Hepatocyte (in vitro differentiated cells): ENCODE measurements around the gene MDP1. TPM values are rescaled to one million over a fixed set of nuclear protein-coding genes. Genes with fewer than 3 reads are reported as not detected.

Source experiments
- DNase-seq: peaks from one replicate; pipeline ENCODE4 v3.0.0-alpha.2; 2016; ENCODE audit warnings: low spot score
- H2AFZ ChIP-seq: fragments of 200-600 bp; sonication (generic); 2 replicates; pipeline ENCODE4 v1.6.0; 2016; ENCODE audit warnings: antibody characterized with exemption, mild to moderate bottlenecking
- H3K27ac ChIP-seq: fragments of 200-600 bp; sonication (generic); 2 replicates; pipeline ENCODE4 v1.5.1; 2016; ENCODE audit warnings: mild to moderate bottlenecking
- H3K27me3 ChIP-seq: fragments of 200-600 bp; sonication (generic); 2 replicates; pipeline ENCODE4 v1.6.1; 2016
- H3K36me3 ChIP-seq: fragments of 200-600 bp; sonication (generic); replicated peaks from 2 replicates; pipeline ENCODE4 v1.5.1; 2016; ENCODE audit warnings: low read depth; ENCODE audit not compliant: insufficient read depth
- H3K4me1 ChIP-seq: fragments of 200-600 bp; sonication (generic); 2 replicates; pipeline ENCODE4 v1.5.1; 2016; ENCODE audit warnings: mild to moderate bottlenecking, moderate library complexity; ENCODE audit not compliant: insufficient read depth
- H3K4me2 ChIP-seq: fragments of 200-600 bp; sonication (generic); 2 replicates; pipeline ENCODE4 v1.6.0; 2016
- H3K4me3 ChIP-seq: fragments of 200-600 bp; sonication (generic); 2 replicates; pipeline ENCODE4 v1.5.1; 2016; ENCODE audit warnings: mild to moderate bottlenecking
- H3K79me2 ChIP-seq: fragments of 200-600 bp; sonication (generic); 2 replicates; pipeline ENCODE4 v1.6.0; 2017; ENCODE audit warnings: mild to moderate bottlenecking
- H3K9me2 ChIP-seq: fragments of 200-600 bp; sonication (generic); replicated peaks from 2 replicates; pipeline ENCODE4 v1.6.0; 2017; ENCODE audit warnings: mild to moderate bottlenecking; ENCODE audit not compliant: insufficient read depth
- H3K9me3 ChIP-seq: fragments of 200-600 bp; sonication (generic); 2 replicates; pipeline ENCODE4 v1.5.1; 2016; ENCODE audit warnings: low read depth, mild to moderate bottlenecking
- H4K20me1 ChIP-seq: fragments of 200-600 bp; sonication (generic); 2 replicates; pipeline ENCODE4 v1.6.0; 2016; ENCODE audit warnings: mild to moderate bottlenecking; ENCODE audit not compliant: insufficient read depth, poor library complexity, severe bottlenecking
- EZH2 ChIP-seq: fragments of 200-600 bp; sonication (generic); IDR thresholded peaks from 2 replicates; pipeline ENCODE4 v1.6.1; 2016; ENCODE audit warnings: antibody characterized with exemption, mild to moderate bottlenecking, borderline replicate concordance
- EZH2phosphoT487 ChIP-seq: fragments of 200-600 bp; sonication (generic); IDR thresholded peaks from one replicate; pipeline ENCODE4 v1.6.1; 2018; ENCODE audit warnings: antibody characterized with exemption, mild to moderate bottlenecking, low read depth, moderate library complexity; ENCODE audit not compliant: unreplicated experiment, severe bottlenecking
- WGBS: methylation state at CpG from one replicate; pipeline ENCODE4 v1.1.6; 2016; ENCODE audit warnings: low lambda C conversion rate; ENCODE audit errors: missing lambda C conversion rate; 5-methylcytosine and 5-hydroxymethylcytosine counted together
- polyA plus RNA-seq: library from polyadenylated mRNA; unstranded; fragments of >200 nt; fragmentation: Nextera tagmentation; extraction: Ambion mirVana; gene quantifications from 2 replicates; pipeline ENCODE4 v1.2.1, GENCODE V29; 2016
- total RNA-seq: library from RNA; depleted of rRNA; stranded (reverse); fragments of >200 nt; gene quantifications from 2 replicates; pipeline ENCODE4 v1.2.3, GENCODE V29; 2014
- TF ChIP-seq, protein P1 (sequence below): fragments of 200-600 bp; sonication (generic); IDR thresholded peaks from 2 replicates; pipeline ENCODE4 v1.5.1; 2016; ENCODE audit warnings: antibody characterized with exemption, mild to moderate bottlenecking; ENCODE audit not compliant: poor library complexity

The MDP1 gene
- total and polyA plus RNA-seq, 2 experiments from 2014 or later, result 8.0 to 16.1 TPM

DNA sequence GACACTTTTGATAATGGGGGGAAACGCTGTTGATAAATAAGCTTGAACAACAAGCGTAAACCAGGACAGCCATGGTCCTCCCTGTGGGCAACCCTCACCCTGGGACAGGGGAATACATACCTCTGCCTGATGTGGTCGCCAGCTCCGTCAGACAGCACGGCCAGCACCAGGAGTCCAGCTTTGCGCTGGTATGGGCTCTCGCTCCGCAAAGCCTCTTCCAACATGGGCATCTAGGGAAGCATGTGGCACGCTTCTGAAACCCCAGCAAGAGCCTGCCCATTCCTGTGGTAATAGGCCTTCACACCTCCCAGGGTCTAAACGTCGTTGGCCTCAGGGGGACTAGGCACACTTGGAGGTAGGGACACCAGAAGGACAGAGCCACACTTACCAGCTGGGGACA lies 30.1 kb downstream of the MDP1 start:
- H3K4me1 ChIP-seq, result peaks cover 5% of the 10 kb centered on the region
- no peaks in the 10 kb centered on the region for H3K36me3 ChIP-seq
- WGBS, result 96% methylated on average over 11 of the region's 11 CpGs
- H3K79me2 ChIP-seq, result peaks cover 15% of the 10 kb centered on the region
- DNase-seq, result no peak
- no peak overlapping the region for H3K4me3 ChIP-seq
- no peak overlapping the region for H3K4me2 ChIP-seq
- no peak overlapping the region for H3K27ac ChIP-seq
- no peak for TF ChIP-seq EZH2phosphoT487
- H3K9me3 ChIP-seq, result no peaks in the 10 kb centered on the region
- no peaks in the 10 kb centered on the region for H4K20me1 ChIP-seq
- no peak overlapping the region for H2AFZ ChIP-seq
- H3K9me2 ChIP-seq, result no peaks in the 10 kb centered on the region
- H3K27me3 ChIP-seq, result no peaks in the 10 kb centered on the region

DNA sequence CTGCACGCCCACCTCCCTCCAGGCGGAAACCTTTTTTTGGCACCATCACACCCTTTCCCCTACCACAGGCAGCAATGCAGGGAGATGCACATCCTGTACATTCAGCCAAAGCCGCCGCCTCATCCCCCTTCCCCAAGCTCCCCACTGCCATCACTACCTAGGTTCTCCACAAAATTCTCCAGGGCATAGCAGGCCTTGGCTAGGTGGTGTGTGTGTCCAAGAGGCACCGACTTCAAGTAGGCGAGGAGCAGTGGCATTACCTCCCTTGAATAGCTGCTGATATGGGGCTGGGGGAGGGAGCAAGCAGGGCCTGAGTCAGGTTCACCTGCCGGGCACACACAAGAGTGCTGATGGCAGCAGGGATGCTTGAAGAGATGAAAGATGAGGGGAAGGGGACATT lies 30.8 kb downstream of the MDP1 start:
- Histone ChIP-seq H3K36me3 (no peaks in the 10 kb centered on the region), H3K4me2 (no peak overlapping the region), H2AFZ (no peak overlapping the region), H3K9me3 (no peaks in the 10 kb centered on the region), H4K20me1 (no peaks in the 10 kb centered on the region), H3K4me1 (peaks cover 5% of the 10 kb centered on the region), H3K79me2 (peaks cover 15% of the 10 kb centered on the region), H3K4me3 (no peak overlapping the region), H3K9me2 (no peaks in the 10 kb centered on the region), H3K27ac (no peak overlapping the region), H3K27me3 (no peaks in the 10 kb centered on the region)
- no peak for DNase-seq
- TF ChIP-seq EZH2 (no peak), EZH2phosphoT487 (no peak)
- TF ChIP-seq, protein P1, sequence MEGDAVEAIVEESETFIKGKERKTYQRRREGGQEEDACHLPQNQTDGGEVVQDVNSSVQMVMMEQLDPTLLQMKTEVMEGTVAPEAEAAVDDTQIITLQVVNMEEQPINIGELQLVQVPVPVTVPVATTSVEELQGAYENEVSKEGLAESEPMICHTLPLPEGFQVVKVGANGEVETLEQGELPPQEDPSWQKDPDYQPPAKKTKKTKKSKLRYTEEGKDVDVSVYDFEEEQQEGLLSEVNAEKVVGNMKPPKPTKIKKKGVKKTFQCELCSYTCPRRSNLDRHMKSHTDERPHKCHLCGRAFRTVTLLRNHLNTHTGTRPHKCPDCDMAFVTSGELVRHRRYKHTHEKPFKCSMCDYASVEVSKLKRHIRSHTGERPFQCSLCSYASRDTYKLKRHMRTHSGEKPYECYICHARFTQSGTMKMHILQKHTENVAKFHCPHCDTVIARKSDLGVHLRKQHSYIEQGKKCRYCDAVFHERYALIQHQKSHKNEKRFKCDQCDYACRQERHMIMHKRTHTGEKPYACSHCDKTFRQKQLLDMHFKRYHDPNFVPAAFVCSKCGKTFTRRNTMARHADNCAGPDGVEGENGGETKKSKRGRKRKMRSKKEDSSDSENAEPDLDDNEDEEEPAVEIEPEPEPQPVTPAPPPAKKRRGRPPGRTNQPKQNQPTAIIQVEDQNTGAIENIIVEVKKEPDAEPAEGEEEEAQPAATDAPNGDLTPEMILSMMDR, result no peak
- 89% methylated on average over 7 of the region's 7 CpGs for WGBS

DNA sequence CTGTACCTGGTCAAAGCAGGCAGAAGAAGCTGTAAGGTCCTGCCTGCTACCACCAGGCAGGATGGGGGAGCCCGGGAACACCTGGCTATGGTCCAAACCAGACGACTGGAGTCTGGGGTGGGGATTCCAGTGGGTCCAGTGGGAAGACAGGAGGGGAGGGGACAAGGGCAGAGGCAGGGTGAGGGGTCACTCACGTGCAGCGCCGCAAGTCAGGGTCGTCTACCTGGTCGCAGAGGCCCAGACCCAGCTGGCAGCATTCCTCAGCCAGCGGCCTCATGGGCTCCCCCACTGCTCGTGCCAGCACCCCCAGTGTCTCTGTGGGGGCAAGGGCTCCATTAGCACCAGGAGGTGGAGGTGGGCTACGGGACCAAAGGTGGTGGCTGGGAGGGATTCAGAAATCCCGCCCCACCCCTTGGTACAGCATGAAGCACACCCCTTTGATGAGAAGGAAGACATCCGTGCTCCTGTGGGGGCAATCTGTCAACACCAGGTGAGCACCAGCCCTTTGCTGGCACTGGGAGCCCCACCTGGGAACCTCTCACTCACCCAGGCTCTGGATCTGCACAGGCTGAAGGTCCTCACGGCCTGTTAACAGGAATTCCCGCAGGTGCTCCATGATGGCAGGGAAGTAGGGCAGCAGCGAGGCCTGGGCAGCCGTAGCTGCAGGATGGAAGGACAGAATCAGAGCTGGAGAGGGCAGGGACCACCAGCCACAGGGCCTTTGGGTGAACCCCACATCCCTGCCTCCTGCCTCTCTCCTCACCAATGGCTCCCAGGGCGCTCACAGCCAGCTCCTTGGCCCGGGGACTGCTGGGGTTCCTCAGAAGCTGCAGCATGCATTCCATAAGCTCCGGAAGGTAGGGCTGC lies 31.5 kb downstream of the MDP1 start:
- DNase-seq, result no peak
- Histone ChIP-seq H3K4me3 (no peak overlapping the region), H3K36me3 (no peaks in the 10 kb centered on the region), H3K9me2 (no peaks in the 10 kb centered on the region), H3K9me3 (no peaks in the 10 kb centered on the region), H2AFZ (no peak overlapping the region), H3K27ac (no peak overlapping the region), H3K27me3 (no peaks in the 10 kb centered on the region), H3K4me2 (no peak overlapping the region), H4K20me1 (no peaks in the 10 kb centered on the region), H3K79me2 (peaks cover 14% of the 10 kb centered on the region), H3K4me1 (peaks cover 5% of the 10 kb centered on the region)
- WGBS, result 93% methylated on average over 14 of the region's 19 CpGs
- TF ChIP-seq, protein P1, result no peak
- TF ChIP-seq EZH2, result no peak
- TF ChIP-seq EZH2phosphoT487, result no peak

DNA sequence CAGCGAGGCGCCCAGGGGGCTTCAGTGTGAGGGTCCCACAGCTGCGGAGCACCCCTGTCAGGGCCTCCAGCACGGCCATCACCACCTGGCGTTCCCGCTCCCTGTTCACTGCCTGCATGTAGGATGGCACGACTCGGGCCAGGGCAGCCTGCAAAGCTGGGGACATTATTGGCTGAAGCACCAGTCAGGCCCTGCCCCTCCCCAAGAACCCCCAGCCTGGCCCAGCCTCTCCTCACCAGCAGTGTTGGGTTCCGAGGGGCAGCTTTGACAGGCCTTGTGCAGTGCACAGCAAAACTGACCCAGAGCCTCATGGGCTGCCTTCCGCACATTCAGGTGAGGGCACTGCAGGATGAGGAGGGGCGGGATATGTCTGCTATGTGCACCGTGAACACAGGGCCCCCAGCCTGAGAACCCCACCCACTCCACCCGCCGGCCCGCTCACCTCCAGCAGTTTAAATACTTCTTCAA lies 32.8 kb downstream of the MDP1 start:
- no peak overlapping the region for H3K4me3 ChIP-seq
- H3K79me2 ChIP-seq, result peaks cover 14% of the 10 kb centered on the region
- H3K27me3 ChIP-seq, result no peaks in the 10 kb centered on the region
- WGBS, result 97% methylated on average over 12 of the region's 15 CpGs
- no peaks in the 10 kb centered on the region for H3K36me3 ChIP-seq
- H3K4me2 ChIP-seq, result no peak overlapping the region
- no peaks in the 10 kb centered on the region for H3K9me2 ChIP-seq
- H3K4me1 ChIP-seq, result peaks cover 5% of the 10 kb centered on the region
- H3K27ac ChIP-seq, result no peak overlapping the region
- no peak for DNase-seq
- no peak overlapping the region for H2AFZ ChIP-seq
- TF ChIP-seq EZH2phosphoT487, result no peak
- no peak for TF ChIP-seq EZH2
- TF ChIP-seq, protein P1, result no peak
- H3K9me3 ChIP-seq, result no peaks in the 10 kb centered on the region
- no peaks in the 10 kb centered on the region for H4K20me1 ChIP-seq
